Thyroid gland (tissue), 4 donors: Measurements from ENCODE around the gene IMPA2.

Source experiments
- POLR2A ChIP-seq, 2 donors: fragments of 450-650 bp; IDR thresholded peaks; one replicate each; pipeline ENCODE4 v1.6.1; 2017; ENCODE audit warnings: antibody characterized with exemption in 2 of 2, mild to moderate bottlenecking in 2 of 2, moderate library complexity in 1 of 2
- TF ChIP-seq, protein P1 (sequence below), 6 experiments: fragments of 200-600 bp in 3 of 6; fragments of 450-650 bp in 3 of 6; sonication (generic) in 3 of 6; IDR thresholded peaks; one replicate each; pipeline ENCODE4 v1.5.1; 2016 to 2019; ENCODE audit warnings: antibody characterized with exemption in 6 of 6, mild to moderate bottlenecking in 2 of 6, inconsistent platforms in 1 of 6, moderate library complexity in 1 of 6

GRCh38 chr18:12066910-12067511 lies 85.7 kb downstream of the IMPA2 start:
- no peak for TF ChIP-seq POLR2A (IDR thresholded peaks at IDR 0.05)
- TF ChIP-seq, protein P1, sequence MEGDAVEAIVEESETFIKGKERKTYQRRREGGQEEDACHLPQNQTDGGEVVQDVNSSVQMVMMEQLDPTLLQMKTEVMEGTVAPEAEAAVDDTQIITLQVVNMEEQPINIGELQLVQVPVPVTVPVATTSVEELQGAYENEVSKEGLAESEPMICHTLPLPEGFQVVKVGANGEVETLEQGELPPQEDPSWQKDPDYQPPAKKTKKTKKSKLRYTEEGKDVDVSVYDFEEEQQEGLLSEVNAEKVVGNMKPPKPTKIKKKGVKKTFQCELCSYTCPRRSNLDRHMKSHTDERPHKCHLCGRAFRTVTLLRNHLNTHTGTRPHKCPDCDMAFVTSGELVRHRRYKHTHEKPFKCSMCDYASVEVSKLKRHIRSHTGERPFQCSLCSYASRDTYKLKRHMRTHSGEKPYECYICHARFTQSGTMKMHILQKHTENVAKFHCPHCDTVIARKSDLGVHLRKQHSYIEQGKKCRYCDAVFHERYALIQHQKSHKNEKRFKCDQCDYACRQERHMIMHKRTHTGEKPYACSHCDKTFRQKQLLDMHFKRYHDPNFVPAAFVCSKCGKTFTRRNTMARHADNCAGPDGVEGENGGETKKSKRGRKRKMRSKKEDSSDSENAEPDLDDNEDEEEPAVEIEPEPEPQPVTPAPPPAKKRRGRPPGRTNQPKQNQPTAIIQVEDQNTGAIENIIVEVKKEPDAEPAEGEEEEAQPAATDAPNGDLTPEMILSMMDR (IDR thresholded peaks at IDR 0.05), result no peak
